Renal cortex interstitium (tissue), 11 donors: ENCODE data around the gene GPATCH2L. TPM values are rescaled to one million over a fixed set of nuclear protein-coding genes. Genes with fewer than 3 reads are reported as not detected.

ENCODE experiments used
- DNase-seq, 11 donors: peaks; one replicate each; pipeline ENCODE4 v3.0.0-alpha.2; 2013; ENCODE audit warnings: low read depth in 9 of 11, low spot score in 4 of 11; ENCODE audit errors: extremely low read depth in 1 of 11
- polyA plus RNA-seq, 3 donors: library from polyadenylated mRNA; unstranded; fragments of 120-200 nt; gene quantifications; one replicate each; pipeline ENCODE4 v1.2.1, GENCODE V29; 2013; ENCODE audit not compliant: insufficient read length in 3 of 3

Gene GPATCH2L
- polyA plus RNA-seq, 3 donors = 35.9 to 42.5 (median 38.3) TPM

GRCh38 chr14:76175942-76176341 is 24.2 kb downstream of the GPATCH2L start:
- no peak for DNase-seq

GRCh38 chr14:76181546-76181945 is 29.8 kb downstream of the GPATCH2L start:
- DNase-seq = no peak

- no peak for DNase-seq
Observed at GRCh38 chr14:76186308-76187027, 34.7 kb downstream of the GPATCH2L start.

- no peak for DNase-seq
Observed at GRCh38 chr14:76191297-76191696, 39.6 kb downstream of the GPATCH2L start.

GRCh38 chr14:76193696-76194095 is 42.0 kb downstream of the GPATCH2L start:
- DNase-seq = no peak

- no peak for DNase-seq
Observed at GRCh38 chr14:76194327-76194726, 42.6 kb downstream of the GPATCH2L start.

GRCh38 chr14:76195003-76195402 is 43.3 kb downstream of the GPATCH2L start:
- DNase-seq = no peak

- DNase-seq = no peak
Observed at GRCh38 chr14:76196980-76197695, 45.4 kb downstream of the GPATCH2L start.

GRCh38 chr14:76201162-76201561 is 49.4 kb downstream of the GPATCH2L start:
- DNase-seq = no peak

- no peak for DNase-seq
Observed at GRCh38 chr14:76203086-76204001, 51.6 kb downstream of the GPATCH2L start.

GRCh38 chr14:76204461-76205230 is 52.9 kb downstream of the GPATCH2L start:
- DNase-seq = no peak

GRCh38 chr14:76205708-76206107 is 54.0 kb downstream of the GPATCH2L start:
- no peak for DNase-seq

- no peak for DNase-seq
Observed at GRCh38 chr14:76208340-76208739, 56.6 kb downstream of the GPATCH2L start.

- no peak for DNase-seq
Observed at GRCh38 chr14:76212242-76212641, 60.5 kb downstream of the GPATCH2L start.

- no peak for DNase-seq
Observed at GRCh38 chr14:76217179-76217578, 65.5 kb downstream of the GPATCH2L start.

- no peak for DNase-seq
Observed at GRCh38 chr14:76218662-76219061, 66.9 kb downstream of the GPATCH2L start.

GRCh38 chr14:76219873-76220272 is 68.2 kb downstream of the GPATCH2L start:
- no peak for DNase-seq

- DNase-seq = no peak
Observed at GRCh38 chr14:76227450-76228050, 75.8 kb downstream of the GPATCH2L start.

GRCh38 chr14:76228138-76228537 is 76.4 kb downstream of the GPATCH2L start:
- no peak for DNase-seq
